Measurements from ENCODE around the gene P4HB.

Gene P4HB

GRCh38 chr17:81905993-81906392 lies 45.7 kb upstream of the P4HB start:
- POLR2A ChIA-PET, result interaction anchor here (0.5 kb wide), 1 partner anchor 12 kb away, joined by 4 read pairs; no protein-coding TSS in a partner anchor

DNA sequence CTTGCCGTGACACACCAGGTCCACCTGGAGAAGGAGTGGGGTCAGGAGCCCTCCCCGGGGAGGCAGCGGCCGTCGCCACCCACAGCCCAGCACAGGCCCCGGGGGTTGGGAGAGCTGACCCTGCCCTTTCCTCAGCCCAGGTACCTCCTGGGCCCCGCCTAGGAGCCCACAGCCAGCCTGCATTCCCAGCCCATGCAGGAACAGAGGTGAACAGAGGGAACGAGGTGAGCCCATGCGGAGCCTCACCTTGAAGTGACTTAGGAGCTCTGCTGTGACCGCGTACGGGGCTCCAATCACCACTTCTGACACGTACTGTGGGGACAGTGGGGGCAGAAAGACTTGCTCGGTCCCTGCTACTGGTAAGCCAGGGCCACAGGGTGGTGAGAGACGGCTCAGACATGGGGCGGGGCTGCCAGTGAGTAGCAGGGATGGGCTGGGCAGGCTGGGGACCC lies 45.1 kb upstream of the P4HB start:
- ChIA-PET CTCF (no interaction called here), POLR2A (no interaction called here)
- TF ChIP-seq, protein P1, sequence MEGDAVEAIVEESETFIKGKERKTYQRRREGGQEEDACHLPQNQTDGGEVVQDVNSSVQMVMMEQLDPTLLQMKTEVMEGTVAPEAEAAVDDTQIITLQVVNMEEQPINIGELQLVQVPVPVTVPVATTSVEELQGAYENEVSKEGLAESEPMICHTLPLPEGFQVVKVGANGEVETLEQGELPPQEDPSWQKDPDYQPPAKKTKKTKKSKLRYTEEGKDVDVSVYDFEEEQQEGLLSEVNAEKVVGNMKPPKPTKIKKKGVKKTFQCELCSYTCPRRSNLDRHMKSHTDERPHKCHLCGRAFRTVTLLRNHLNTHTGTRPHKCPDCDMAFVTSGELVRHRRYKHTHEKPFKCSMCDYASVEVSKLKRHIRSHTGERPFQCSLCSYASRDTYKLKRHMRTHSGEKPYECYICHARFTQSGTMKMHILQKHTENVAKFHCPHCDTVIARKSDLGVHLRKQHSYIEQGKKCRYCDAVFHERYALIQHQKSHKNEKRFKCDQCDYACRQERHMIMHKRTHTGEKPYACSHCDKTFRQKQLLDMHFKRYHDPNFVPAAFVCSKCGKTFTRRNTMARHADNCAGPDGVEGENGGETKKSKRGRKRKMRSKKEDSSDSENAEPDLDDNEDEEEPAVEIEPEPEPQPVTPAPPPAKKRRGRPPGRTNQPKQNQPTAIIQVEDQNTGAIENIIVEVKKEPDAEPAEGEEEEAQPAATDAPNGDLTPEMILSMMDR (IDR thresholded peaks at IDR 0.05; ENCODE audit: control extremely low read depth, extremely low read depth, low read depth, missing control alignments), result no peak
- no peak for DNase-seq (ENCODE audit: extremely low spot score)

More at GRCh38 chr17:81905993-81906392, 45.7 kb upstream of the P4HB start:
- CTCF ChIA-PET, result no interaction called here
- no peak for DNase-seq (ENCODE audit: extremely low spot score)
- TF ChIP-seq, protein P1 (IDR thresholded peaks at IDR 0.05; ENCODE audit: control extremely low read depth, extremely low read depth, low read depth, missing control alignments), result no peak

DNA sequence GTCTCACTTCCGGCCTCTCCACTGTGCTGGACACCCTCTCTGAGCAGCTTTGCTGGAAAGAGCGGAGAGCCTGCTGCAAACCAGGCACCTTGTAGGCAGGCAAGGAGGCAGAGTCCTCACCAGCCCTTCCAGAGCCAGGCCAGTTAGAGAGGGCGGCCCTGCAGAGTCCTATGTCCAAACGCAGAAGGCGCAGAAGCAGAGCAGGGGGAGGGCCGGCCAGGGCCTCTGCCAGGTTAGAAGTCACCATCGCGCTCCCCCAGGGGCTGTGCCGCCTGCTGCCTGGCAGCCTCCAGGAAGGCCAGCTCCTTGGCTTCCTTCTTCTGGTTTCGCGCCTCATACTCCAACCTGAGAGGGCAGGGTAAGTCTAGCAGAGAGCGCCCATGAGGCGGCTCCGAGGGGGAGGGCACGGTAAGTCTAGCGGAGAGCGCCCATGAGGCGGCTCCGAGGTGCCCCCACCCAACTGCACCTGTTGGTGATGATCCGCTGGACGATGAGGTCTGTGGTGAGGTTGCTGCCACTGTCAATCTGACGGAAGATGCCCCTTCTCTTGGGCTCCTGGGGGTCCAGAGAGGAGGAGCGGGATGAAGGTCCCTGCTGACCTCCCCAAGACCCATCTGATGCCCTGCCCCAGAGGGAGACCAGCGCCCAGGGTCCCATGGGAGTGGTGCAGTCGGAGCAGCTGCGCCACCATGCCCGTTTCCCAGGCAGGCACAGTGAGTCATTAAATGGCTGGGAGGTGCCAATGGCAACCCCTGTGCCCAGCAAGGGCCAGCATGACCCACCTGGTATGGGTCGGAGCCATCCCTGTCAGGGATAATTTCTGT lies 44.5 kb upstream of the P4HB start:
- TF ChIP-seq, protein P1 (IDR thresholded peaks at IDR 0.05; ENCODE audit: control extremely low read depth, extremely low read depth, low read depth, missing control alignments), result no peak
- DNase-seq (ENCODE audit: extremely low spot score), result no peak
- ChIA-PET CTCF (no interaction called here), POLR2A (no interaction called here)

GRCh38 chr17:81903896-81904599 lies 43.7 kb upstream of the P4HB start:
- no peak for DNase-seq (ENCODE audit: extremely low spot score)
- TF ChIP-seq, protein P1 (IDR thresholded peaks at IDR 0.05; ENCODE audit: control extremely low read depth, extremely low read depth, low read depth, missing control alignments), result no peak
- ChIA-PET POLR2A (no interaction called here), CTCF (no interaction called here)

- TF ChIP-seq, protein P1 (IDR thresholded peaks at IDR 0.05; ENCODE audit: control extremely low read depth, extremely low read depth, low read depth, missing control alignments), result no peak
- no peak for DNase-seq (ENCODE audit: extremely low spot score)
- POLR2A ChIA-PET, result no interaction called here
- CTCF ChIA-PET, result no interaction called here
Observed at GRCh38 chr17:81903415-81903831, 43.1 kb upstream of the P4HB start.

GRCh38 chr17:81902653-81903414 lies 42.5 kb upstream of the P4HB start:
- ChIA-PET CTCF (interaction anchor here (1.5 kb wide), 2 partner anchors 34 to 57 kb away, joined by 3 to 4 read pairs; no protein-coding TSS in a partner anchor), POLR2A (interaction anchor here (0.7 kb wide), 1 partner anchor 24 kb away, joined by 3 read pairs; no protein-coding TSS in a partner anchor)
- TF ChIP-seq, protein P1 (IDR thresholded peaks at IDR 0.05; ENCODE audit: control extremely low read depth, extremely low read depth, low read depth, missing control alignments), result no peak
- no peak for DNase-seq (ENCODE audit: extremely low spot score)
